ENCODE data around the gene ERC2.
"Not testable (repeated sequence)": the region's sequence is repeated elsewhere in the genome, so short reads cannot be mapped to it uniquely, and the experiment has no call there.

The ERC2 gene

GRCh38 chr3:55860049-55860721 is 608.1 kb downstream of the ERC2 start:
- DNase-seq: no peak

- DNase-seq: no peak
Observed at GRCh38 chr3:55859305-55859704, 609.0 kb downstream of the ERC2 start.

DNA sequence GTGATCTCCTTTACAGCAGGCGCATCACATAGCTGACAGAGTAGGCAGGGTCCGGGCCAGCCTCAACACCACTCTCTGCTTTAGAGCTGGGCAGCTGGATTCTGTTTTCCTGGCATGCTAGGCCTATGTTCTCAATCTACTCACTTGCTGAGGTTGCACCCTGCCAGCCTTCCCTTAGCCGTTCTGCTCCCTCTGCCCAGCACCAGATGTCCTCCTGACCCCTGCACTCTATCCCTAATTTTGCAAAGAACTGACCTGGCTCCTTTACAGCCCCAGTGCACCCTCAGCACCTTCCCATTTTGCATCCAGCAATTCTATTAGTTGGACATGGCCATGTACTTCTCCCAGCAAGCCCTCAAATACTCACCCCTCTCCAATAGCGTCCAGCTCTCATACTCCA is 609.5 kb downstream of the ERC2 start:
- no peak for DNase-seq

GRCh38 chr3:55858302-55858701 is 610.0 kb downstream of the ERC2 start:
- no peak for DNase-seq

- no peak for DNase-seq
Observed at GRCh38 chr3:55857633-55858032, 610.6 kb downstream of the ERC2 start.

- no peak for DNase-seq
Observed at GRCh38 chr3:55855311-55855710, 613.0 kb downstream of the ERC2 start.

- DNase-seq: no peak
Observed at GRCh38 chr3:55854494-55854893, 613.8 kb downstream of the ERC2 start.

DNA sequence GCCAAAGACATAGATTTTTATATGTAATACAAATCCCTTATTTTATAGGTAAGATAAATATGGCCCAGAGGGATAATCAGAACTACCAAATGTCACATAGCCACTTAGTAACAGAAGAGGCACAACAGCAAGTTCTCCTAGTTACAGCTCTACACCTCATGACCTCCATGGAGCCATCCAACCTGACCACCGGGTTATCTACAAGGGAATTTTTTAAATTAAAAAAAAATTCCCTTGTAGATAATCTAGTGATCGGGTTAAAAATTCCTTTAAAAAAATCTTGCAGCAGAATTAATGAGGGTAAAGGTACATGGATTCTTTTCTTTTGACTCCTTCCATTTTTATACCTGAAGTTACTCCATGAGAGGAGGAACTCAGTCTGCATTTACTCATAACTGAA is 615.9 kb downstream of the ERC2 start:
- DNase-seq: no peak

DNA sequence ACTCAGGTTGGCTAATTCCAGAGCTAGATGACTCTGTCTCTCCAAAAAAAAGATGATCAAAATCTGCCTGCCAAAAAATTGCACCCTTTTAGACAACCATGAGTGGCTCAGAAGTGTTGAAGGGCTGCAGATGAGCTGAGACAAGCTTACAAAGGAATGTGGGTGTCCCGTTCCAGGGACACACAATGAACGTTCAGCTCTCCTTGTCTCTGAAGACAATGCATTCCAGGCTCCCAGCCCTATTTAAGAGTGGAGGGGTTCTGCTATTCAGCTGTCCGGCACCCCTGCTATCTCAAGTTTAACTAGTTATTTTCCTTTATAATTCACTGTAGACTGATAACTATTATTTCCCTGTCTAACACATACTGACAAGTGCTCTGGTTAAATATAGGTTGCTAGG is 626.1 kb downstream of the ERC2 start:
- DNase-seq: no peak

DNA sequence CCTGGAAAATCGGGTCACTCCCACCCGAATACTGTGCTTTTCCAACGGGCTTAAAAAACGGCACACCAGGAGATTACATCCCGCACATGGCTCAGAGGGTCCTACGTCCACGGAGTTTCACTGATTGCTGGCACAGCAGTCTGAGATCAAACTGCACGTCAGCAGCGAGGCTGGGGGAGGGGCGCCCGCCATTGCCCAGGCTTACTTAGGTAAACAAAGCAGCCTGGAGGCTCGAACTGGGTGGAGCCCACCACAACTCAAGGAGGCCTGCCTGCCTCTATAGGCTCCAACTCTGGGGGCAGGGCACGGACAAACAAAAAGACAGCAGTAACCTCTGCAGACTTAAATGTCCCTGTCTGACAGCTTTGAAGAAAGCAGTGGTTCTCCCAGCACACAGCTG is 636.4 kb downstream of the ERC2 start:
- not testable (repeated sequence) for DNase-seq

GRCh38 chr3:55828712-55829111 is 639.6 kb downstream of the ERC2 start:
- DNase-seq: no peak

- DNase-seq: no peak
Observed at GRCh38 chr3:55827786-55828185, 640.5 kb downstream of the ERC2 start.

- no peak for DNase-seq
Observed at GRCh38 chr3:55826731-55827496, 641.4 kb downstream of the ERC2 start.

- no peak for DNase-seq
Observed at GRCh38 chr3:55826097-55826496, 642.2 kb downstream of the ERC2 start.

DNA sequence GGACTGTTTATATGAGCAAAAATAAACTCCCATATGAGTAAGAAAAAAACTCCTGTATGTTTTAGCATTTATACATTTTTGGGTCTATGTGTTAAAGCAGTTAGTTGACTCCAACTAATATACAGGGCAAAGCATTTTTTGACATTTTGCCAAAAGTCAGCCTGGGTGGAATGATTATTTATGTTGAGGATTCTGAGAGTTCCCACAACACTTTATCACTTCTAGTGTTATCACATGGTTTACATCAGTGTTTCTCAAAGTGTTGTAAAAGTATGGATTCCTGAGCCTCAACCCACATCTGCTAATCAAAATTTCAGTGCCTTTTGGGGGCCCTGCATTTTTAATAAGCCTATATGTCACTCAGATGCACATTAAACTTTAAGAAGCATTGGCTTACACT is 643.9 kb downstream of the ERC2 start:
- no peak for DNase-seq

DNA sequence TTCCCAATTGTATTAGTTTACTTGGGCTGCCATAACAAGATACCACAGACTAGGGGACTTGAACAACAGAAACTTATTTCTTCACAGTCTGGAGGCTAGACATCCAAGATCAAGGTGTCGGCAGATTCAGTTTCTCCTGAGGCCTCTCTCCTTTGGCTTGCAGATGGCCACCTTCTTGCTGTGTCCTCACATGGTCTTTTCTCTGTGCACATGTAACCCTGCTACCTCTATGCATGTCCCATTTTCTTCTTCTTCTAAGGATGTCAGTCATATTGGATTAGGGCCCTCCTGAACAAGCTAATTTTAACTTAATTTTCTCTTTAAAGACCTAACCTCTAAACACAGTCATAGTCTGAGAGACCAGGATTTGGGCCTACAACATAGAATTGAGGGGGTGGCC is 644.4 kb downstream of the ERC2 start:
- no peak for DNase-seq

DNA sequence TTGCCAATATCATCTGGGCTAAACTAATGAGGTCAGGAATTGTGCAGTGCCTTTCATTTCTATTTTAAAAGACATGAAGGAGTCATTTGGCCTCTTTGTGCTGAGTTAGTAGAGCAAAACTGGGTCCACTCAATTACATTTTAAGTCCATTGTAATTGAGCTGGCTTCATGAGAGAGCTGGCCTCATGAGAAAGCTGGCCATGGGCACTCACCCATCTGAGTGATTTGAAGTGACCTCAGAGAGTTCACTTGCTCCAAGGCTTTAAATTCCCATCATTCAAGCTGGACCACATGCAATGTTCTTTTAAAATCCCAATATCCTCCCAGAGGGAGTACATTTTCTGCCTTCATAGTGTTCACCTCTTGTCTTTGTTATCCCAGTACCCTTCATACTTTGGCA is 645.3 kb downstream of the ERC2 start:
- no peak for DNase-seq

- no peak for DNase-seq
Observed at GRCh38 chr3:55819005-55819404, 649.3 kb downstream of the ERC2 start.

GRCh38 chr3:55818485-55818884 is 649.8 kb downstream of the ERC2 start:
- no peak for DNase-seq

- no peak for DNase-seq
Observed at GRCh38 chr3:55816794-55817576, 651.3 kb downstream of the ERC2 start.

GRCh38 chr3:55815262-55815661 is 653.0 kb downstream of the ERC2 start:
- DNase-seq: no peak

DNA sequence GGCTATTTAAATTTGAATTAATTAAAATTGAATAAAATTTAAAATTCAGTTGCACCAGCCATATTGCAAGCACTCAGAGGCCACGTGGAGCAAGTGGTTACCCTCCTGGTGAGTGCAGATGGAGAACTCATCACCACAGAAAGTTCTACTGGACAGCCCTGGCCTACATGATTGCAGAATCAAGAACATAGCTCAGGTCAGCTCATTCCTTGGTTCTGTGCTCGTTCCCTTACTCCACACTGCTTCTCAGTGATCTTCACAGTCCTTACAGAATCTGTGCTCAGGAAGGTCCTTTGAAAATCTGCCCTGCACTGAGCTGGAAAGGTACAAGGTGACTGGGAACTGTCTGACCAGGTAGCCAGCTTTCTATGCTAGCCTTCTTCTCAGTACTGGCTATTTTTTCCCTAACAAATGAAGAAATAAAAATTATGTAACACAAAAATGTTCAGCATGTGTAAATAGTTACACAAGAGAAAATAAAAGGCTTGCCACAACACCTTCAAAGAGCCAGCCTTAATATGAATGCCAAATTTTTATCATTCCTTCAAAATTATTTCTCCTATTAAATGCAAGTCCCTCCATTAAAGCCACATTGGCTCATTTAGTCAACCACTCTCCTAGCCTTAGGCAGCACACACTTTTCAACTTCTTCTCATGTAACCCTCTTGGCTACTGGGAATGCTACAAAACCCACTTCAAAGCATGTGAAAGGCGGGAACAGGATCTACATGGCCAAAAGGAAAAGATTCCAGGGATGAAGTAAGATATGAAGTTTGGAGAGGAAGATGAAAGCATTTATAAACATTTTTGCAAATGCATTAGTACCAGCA is 654.8 kb downstream of the ERC2 start:
- DNase-seq: no peak
